SH-SY5Y (cell line): ENCODE results near the gene TMC7.

Source experiments
- GATA2 ChIP-seq: IDR thresholded peaks from 2 replicates; pipeline ENCODE4 v1.6.1; 2011; ENCODE audit warnings: mild to moderate bottlenecking, low read depth, low read length
- GATA3 ChIP-seq: IDR thresholded peaks from 2 replicates; pipeline ENCODE4 v1.6.1; 2011; ENCODE audit warnings: low read depth, mild to moderate bottlenecking, low read length, moderate library complexity

DNA sequence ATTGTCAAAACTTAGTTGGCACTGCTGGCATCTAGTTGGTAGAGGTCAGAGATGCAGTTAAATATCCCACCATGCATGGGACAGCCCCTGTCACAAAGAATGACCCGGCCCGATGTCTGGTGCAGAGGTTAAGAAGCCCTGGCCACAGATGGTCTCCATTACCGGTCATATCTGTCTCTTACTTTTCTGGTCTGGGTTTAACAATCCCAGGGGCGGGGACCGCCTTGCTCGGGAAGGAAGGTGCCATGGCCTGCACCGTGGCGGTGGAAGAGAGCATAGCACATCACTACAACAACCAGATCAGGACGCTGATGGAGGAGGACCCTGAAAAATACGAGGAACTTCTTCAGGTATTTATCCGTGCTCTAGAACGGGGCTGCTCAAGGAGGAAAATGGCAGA is 91.8 kb downstream of the TMC7 start:
- no peak for TF ChIP-seq GATA2
- TF ChIP-seq GATA3, result no peak
